LoVo (cell line): Measurements from ENCODE around the gene EFCAB11.

Experiments used
- DNase-seq: peaks from one replicate; pipeline ENCODE4 v3.0.0-alpha.2; 2016; ENCODE audit warnings: low spot score

EFCAB11 gene

DNA sequence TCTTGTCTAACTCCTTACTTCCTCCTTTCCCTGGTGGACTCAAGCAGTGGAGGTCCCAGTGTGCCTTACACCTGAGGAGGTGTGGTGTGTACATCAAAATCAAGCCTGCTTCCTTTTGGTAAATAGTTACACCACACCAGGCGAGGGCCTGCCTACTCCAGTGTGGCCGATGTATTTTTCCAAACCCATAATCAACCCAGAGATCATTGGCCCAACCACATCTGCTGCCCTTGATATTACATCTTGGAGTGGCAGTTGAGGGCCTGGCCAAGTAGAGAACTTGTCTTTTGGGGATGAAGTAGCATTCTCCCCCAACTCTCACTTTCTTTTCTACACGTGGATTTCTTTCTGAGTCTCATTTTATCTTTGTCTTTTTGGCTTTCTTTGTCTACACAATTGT is 187.4 kb downstream of the EFCAB11 start:
- no peak for DNase-seq

DNA sequence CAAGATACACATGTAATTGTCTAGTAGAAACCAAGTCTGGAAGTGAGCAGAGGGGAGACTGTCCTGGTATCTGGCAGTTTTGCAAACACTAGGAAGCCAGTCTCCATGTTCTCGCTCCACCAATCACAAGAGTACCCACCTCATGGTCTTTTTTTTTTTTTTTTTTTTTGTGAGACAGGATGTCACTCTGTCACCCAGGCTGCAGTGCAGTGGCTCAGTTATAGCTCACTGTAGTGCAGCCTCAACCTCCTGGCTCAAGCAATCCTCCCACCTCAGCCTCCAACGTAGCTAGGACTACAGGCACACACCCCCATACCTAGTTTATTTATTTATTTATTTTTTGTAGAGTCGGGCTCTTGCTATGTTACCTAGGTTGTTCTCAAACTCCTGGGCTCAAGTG is 189.2 kb downstream of the EFCAB11 start:
- DNase-seq: no peak

DNA sequence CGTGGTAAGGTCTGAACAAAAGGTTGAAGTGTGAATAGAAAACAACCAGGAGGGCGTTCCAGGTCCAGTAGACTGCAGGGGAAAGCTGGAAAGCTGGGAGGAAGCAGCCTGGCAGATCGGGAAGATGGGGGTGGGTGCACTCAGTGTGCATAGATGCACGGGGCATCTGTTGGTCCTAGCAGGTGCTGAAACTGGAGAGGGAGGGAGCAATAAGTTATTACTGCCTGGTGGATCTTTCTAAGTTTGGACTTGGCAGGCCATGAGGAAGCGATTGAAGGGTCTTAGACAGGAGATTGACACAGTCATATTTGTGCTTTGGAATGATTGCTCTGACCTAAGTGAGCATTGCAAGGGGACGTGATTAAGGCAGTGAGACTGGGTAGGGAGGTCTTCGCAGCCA is 194.4 kb downstream of the EFCAB11 start:
- no peak for DNase-seq

DNA sequence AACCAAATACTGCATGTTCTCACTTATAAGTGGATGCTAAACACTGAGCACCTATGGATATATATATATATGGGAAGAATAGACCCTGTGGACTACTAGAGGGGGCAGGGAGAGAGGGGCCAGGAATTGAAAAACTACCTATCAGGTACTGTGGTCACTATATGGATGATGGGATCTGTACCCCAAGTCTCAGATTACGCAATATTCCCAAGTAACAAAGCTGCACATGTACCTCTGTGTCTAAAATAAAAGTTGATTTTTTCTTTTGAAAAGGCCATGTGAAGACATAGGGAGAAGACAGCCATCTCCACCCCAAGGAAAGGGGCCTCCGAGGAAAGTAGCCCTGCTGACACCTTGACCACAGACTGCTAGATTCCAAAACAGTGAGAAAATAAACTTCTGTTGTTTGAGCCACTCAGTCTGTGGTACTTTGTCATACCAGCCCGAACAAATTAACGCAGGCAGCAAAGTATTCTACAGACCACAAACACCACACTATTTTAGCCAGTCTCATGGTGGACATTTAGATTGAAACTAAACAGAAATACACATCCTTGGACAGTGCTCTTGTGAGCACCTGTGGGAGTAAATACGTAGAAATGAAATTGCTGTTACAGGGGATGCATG is 197.1 kb downstream of the EFCAB11 start:
- DNase-seq: no peak

DNA sequence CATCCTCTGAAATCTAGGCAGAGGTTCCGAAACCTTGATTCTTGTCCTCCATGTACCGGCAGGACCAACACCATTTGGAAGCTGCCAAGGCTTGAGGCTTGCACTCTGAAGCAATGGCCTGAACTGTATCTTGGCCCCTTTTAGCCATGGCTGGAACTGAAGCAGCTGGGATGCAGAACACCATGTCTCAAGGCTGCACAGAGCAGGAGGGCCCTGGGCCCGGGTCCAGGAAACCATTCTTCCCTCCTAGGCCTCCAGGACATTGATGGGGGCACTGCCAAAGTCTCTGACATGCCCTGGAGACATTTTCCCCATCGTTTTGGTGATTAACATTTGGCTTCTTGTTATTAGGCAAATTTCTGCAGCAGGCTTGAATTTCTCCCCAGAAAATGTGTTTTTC is 198.7 kb downstream of the EFCAB11 start:
- no peak for DNase-seq

DNA sequence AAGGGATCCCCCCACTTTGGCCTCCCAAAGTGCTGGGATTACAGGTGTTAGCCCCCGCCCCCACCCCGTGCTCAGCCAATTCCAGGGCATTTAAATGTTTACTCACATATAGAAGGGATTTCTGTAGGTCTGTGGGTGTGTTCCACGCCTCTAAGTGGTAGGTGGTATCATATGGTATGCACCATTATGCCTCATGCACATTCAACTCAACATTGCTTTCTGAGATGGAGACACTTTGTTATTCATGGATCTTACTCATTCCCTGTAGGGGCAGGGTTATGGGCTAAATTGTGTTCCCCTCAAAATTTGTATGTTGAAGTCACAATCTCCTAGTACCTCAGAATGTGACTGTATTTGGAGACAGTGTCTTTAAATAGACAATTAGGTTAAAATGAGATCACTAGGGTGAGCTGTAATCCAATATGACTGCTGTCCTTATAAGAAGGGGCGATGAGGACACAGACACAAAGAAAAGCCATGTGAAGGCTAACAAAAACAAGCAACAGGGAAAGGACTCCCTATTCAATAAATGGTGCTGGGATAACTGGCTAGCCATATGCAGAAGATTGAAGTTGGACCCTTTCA is 200.6 kb downstream of the EFCAB11 start:
- no peak for DNase-seq

DNA sequence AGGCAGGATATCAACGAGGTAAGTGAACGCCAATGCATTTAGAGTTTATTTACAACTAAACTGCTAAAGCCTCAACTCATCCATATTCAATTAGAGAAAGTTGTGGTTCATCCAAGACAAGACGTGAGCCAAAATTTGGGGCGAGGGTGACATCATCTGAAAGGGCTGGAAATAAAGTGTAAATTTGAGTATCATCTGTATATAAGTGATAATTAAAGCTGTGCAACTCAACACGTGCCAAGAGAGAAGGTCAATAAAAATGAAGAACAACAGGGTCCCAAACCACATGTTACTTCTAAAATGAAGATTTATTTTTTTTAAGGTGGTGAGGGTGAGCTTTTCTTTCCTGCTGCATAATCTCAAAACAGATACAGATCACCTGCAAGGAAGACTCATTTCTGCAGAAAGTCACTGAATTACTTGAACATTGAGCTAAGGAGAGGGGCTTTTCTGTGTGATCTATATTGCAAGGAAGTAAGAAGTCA is 203.6 kb downstream of the EFCAB11 start:
- no peak for DNase-seq

DNA sequence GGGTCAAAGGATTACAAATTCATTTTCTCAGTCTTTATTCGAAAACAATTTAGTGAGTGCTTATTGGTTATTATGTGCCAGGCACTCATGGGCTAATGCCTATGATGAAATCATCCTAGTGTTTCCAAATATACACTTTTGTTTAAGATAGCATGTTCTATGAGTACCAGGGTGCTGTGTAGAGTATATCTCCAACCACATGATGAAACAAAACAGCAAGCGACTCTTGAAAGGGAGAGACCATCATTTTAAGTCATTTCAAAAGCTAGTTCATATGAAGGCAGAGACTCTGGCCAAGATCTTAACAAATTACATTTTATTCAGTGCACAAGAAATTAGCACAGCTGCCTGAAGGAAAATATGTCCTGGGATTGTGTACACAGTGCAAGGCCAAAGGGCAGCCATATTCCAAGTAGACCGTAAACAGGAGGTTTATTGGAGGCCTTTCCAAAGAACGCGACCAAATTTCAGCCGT is 204.2 kb downstream of the EFCAB11 start:
- DNase-seq: no peak

DNA sequence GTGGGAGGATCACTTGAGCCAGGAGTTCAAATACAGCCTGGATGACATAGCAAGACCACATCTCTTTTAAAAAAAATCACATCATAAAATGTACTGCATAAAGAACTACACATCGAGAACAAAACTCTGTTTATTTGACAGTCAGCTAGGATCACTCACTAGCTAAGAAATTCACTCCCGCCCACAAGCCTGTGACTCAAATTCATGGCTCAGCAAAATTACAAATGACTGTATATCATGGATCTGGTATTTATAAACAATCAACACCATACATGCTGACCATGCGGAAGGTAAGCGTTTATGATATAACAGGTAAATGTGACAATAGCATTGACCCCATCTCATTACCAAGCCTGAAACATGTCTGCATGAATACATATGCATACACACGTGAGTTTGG is 206.5 kb downstream of the EFCAB11 start:
- no peak for DNase-seq

DNA sequence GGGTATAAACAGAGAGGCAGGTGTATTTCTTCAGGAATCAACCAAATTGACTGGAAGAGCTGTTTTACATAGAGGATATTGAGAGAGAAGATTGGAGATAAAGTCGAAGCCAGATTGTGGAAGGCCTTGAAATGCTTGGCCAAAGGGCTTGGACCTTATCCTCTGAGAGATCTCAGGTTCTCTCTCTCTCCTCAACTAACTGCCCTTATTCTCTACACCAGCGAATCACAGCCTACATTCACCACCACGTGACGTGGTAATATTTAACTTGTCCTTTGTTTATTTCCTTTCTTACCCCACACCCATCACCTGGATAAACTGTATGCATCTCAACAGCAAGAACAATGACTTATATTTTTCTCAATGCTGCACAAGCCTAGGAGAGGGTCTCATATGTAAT is 207.4 kb downstream of the EFCAB11 start:
- DNase-seq: no peak

DNA sequence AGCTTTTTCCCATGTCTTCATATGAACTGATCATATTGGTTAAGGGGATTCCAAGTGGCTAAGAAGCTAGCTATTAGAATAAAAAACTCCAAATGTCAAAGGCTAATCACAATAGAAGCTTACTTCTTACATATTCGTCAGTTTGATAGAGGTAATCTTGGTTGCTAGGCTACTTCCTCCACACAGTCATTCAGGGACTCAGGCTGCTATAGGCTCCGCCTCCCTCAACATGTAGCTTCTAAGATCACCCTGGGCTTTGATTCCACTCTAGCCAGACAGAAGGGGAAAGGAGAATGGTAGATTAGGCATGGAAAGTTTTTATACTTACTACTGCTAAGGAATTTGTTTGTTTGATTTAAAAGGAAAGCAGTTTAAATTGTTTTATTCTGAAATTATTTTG is 207.9 kb downstream of the EFCAB11 start:
- no peak for DNase-seq

DNA sequence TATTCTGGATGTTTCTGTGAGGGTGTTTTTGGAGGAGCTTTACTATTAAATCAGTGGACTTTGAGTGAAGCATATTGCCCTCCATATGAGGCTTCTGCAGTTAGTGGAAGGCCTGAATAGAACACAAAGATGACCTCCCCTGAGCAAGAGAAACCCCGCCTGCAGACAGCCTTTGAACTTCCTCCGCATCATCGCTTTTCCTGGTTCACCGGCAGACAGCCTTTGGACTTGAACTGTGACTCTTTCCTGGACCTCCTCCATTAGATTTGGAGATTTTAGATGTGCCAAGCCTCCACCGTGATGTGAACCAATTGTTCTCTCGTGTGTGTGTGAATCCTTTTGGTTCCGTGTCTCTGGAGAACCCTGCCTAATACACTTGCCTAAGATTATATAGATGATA is 208.4 kb downstream of the EFCAB11 start:
- DNase-seq: no peak
